GM13977 (cell line): ENCODE data around the gene DNAH12.
"Not testable (repeated sequence)": the region's sequence is repeated elsewhere in the genome, so short reads cannot be mapped to it uniquely, and the experiment has no call there.

Source experiments
- DNase-seq: peaks from one replicate; pipeline ENCODE4 v3.0.0; 2012; ENCODE audit warnings: low spot score
- CTCF ChIP-seq: IDR thresholded peaks from 2 replicates; pipeline ENCODE4 v1.5.1; 2012; ENCODE audit warnings: mild to moderate bottlenecking, control low read depth; ENCODE audit not compliant: insufficient read depth; ENCODE audit errors: extremely low read depth, missing control alignments
- in situ Hi-C: fragments of 300-500 bp; cut with MboI; formaldehyde crosslinking; loops from one replicate; pipeline ENCODE4 v1.12.0; 2022; ENCODE audit warnings: low sequenced_read_pairs, low pct_unique_long_range_greater_than_20kb, mixed read lengths, inconsistent platforms; ENCODE audit not compliant: unreplicated experiment

Gene DNAH12

DNA sequence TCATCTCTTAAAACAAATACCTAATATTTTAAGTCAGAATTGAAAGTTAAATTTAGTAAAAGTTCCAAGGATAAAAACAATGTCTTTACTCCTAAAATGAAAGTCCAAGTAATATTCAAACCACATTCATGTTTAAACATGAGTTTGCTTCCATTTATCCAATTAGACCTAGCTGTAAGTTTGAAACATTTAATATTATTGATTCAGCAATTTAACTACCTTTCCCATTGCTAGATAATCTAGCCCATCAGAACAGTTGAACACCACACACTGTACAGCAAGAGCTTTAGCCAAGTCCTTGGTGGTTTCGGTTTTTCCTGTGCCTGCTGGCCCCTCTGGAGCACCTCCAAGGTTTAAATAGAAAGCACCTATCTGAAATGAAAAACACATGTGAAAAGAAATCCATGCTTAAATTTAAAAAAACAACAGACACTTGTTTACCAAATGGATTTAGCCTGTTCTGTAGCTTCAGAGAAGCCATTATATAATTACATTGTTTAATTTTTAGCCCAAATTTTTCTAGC is 97.8 kb downstream of the DNAH12 start:
- no peak for DNase-seq
- no peak for TF ChIP-seq CTCF
- in situ Hi-C loops, result no loop called here

GRCh38 chr3:57444469-57444868 is 99.7 kb downstream of the DNAH12 start:
- DNase-seq, result no peak
- no peak for TF ChIP-seq CTCF
- in situ Hi-C loops, result no loop called here

- in situ Hi-C loops, DNase-seq: not testable (repeated sequence)
Observed at GRCh38 chr3:57440144-57440543, 104.0 kb downstream of the DNAH12 start.

- in situ Hi-C loops, DNase-seq: not testable (repeated sequence)
Observed at GRCh38 chr3:57438460-57438859, 105.7 kb downstream of the DNAH12 start.

DNA sequence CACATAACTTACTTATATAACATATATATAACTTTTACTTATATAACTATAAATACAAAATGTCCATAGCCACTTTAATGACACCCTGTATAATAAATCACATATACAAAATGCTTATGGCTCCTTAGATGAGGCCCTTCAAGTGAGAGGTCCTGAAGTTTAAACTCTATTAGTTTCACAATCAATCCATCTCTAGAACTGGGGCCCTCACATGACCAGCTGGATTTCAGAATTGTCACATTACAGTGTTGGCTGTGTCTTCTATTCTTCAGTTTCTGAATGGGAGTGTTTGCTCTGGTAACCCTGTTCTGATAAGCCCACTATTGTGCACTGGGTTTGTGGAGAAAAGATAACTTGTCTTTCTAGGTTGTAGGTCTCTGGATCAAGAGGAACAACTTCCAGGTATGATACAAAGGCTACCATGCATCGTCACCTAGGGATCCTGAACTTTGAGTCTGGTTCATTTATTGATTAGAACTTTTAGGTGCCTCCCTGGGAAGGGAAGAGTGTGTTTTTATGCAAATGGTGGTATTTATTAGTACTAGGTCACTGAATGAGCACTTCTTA is 107.9 kb downstream of the DNAH12 start:
- TF ChIP-seq CTCF, result no peak
- in situ Hi-C loops, result no loop called here
- no peak for DNase-seq

- TF ChIP-seq CTCF, result peak; percentile 1
- in situ Hi-C loops, result no loop called here
- DNase-seq, result no peak
Observed at GRCh38 chr3:57434041-57434440, 110.1 kb downstream of the DNAH12 start.

- no peak for TF ChIP-seq CTCF
- no peak for DNase-seq
- in situ Hi-C loops, result no loop called here
Observed at GRCh38 chr3:57423335-57423734, 120.8 kb downstream of the DNAH12 start.

DNA sequence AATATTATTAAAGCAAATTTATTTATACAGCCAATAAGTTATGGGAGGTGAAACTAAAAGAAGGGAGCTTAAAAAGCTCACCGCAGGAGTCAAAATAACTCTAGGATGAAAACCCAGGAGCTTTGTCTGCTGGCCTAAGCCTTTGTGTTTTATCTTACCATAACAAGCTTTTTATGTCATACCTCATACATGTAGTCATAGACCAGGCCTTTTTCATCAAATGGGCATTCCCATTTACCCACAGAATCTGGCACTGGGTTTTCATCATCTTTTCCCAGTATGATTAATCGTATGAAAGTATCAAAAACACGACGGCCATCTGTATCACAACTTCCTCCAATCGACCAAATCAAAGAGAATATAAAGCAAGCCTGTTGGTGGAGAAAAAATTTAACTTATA is 122.8 kb downstream of the DNAH12 start:
- in situ Hi-C loops, result no loop called here
- no peak for DNase-seq
- no peak for TF ChIP-seq CTCF
